Measurements from ENCODE around the gene TNNT2.

DNA sequence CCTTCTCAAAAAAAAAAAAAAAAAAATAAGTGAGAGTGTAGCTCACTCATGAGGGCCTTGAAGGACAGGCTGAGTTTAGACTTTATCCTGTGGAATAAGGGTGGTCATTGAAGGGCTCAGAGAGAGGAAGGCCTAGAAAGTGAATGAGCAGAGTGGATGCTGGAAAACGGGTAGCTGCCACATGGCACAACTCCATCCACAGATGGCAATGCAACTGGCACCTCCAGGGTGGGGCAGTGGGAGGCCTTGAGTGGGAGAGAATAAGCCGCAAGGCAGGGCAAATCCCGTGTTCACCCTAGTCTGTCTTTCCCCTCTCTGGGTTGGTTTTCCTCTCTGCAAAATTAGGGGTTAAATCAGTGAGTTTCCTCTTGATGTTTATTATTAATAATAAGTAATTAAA lies 41.0 kb upstream of the TNNT2 start:
- no peak for TF ChIP-seq CTCF (IDR thresholded peaks at IDR 0.05; ENCODE audit: low read length)
- no peak for TF ChIP-seq EZH2 (optimal IDR thresholded peaks at IDR 0.05; ENCODE audit: low read depth, low read length)
- TF ChIP-seq EZH2phosphoT487 (IDR thresholded peaks at IDR 0.05; ENCODE audit: low read length): no peak
